Stimulated activated CD4-positive, alpha-beta T cell treated with anti-CD3 and anti-CD28 coated beads, Interleukin-12 subunit alpha, Interleukin-12 subunit beta, amount 100 ng/mL, for 4 hours (primary cell): ENCODE results near the gene ANKS1A.
A peak's percentile ranks its signal among the peaks of the same experiment; 100 is the strongest.
"Not testable (repeated sequence)": the region's sequence is repeated elsewhere in the genome, so short reads cannot be mapped to it uniquely, and the experiment has no call there.

Experiments
- DNase-seq: peaks from one replicate; pipeline ENCODE4 v3.0.0-alpha.2; 2020

The ANKS1A gene

GRCh38 chr6:35128496-35128895 is 239.4 kb downstream of the ANKS1A start:
- no peak for DNase-seq

- DNase-seq: no peak
These were observed 247.1 kb downstream of the ANKS1A start for GRCh38 chr6:35136185-35136584.

- not testable (repeated sequence) for DNase-seq
These were observed 249.1 kb downstream of the ANKS1A start for GRCh38 chr6:35138191-35138590.

- DNase-seq: no peak
These were observed 250.4 kb downstream of the ANKS1A start for GRCh38 chr6:35139470-35139869.

- peak; percentile 34 for DNase-seq
These were observed 251.0 kb downstream of the ANKS1A start for GRCh38 chr6:35139924-35140638.

- DNase-seq: no peak
These were observed 251.6 kb downstream of the ANKS1A start for GRCh38 chr6:35140639-35141006.
